Mammary epithelial cell (primary cell): ENCODE measurements around the gene SLC38A2.

Experiments used
- CTCF ChIP-seq, 2 donors: IDR thresholded peaks in 1 of 2; conservative IDR thresholded peaks in 1 of 2; 2 replicates each; pipeline ENCODE4 v1.5.1; 2011 to 2012; ENCODE audit warnings: inconsistent platforms in 2 of 2, low read length in 2 of 2, mild to moderate bottlenecking in 2 of 2, control low read depth in 1 of 2, low read depth in 1 of 2; ENCODE audit not compliant: insufficient read depth in 1 of 2; ENCODE audit errors: extremely low read depth in 1 of 2
- EZH2 ChIP-seq: IDR thresholded peaks from 2 replicates; pipeline ENCODE4 v1.6.1; 2012; ENCODE audit warnings: low read length, inconsistent platforms, borderline replicate concordance

- TF ChIP-seq CTCF (conservative IDR thresholded peaks at IDR 0.05 in 1 of 2, IDR thresholded peaks at IDR 0.05 in 1 of 2; ENCODE audit: extremely low read depth in 1 of 2, insufficient read depth in 1 of 2, low read depth in 1 of 2, low read length in 2 of 2) (no peak), EZH2 (no peak)
Measured at GRCh38 chr12:46370792-46371717, 1.5 kb downstream of the SLC38A2 start.
